ENCODE data around the gene JSRP1.

The JSRP1 gene

DNA sequence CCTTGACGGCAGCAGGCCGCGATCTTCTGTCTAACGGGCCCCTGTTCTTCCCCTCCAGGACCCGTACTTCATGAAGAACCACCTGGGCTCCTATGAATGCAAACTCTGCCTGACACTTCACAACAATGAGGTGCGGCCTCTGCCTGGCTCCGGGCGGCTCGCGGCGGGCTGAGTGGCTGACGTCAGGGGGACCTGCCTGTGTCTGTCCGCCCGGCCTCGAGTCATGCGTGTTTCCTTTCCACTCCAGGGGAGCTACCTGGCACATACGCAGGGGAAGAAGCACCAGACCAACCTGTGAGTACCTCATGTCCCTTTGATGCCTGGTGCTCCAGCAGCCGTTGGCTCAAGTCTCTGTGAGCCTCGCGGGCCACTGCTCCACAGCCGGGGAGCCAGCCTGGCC lies 11.7 kb downstream of the JSRP1 start:
- in situ Hi-C loops (cut with HindIII; ENCODE audit: low pct_ligation_motif_present, low sequenced_read_pairs): no loop called here
- Histone ChIP-seq H3K27ac (no peak overlapping the region), H3K4me3 (ENCODE audit: low read depth, low read length) (no peak overlapping the region), H3K36me3 (replicated peaks) (peaks cover 55% of the 10 kb centered on the region), H3K27me3 (replicated peaks) (no peaks in the 10 kb centered on the region)
- no peak for DNase-seq
- TF ChIP-seq, protein P1, sequence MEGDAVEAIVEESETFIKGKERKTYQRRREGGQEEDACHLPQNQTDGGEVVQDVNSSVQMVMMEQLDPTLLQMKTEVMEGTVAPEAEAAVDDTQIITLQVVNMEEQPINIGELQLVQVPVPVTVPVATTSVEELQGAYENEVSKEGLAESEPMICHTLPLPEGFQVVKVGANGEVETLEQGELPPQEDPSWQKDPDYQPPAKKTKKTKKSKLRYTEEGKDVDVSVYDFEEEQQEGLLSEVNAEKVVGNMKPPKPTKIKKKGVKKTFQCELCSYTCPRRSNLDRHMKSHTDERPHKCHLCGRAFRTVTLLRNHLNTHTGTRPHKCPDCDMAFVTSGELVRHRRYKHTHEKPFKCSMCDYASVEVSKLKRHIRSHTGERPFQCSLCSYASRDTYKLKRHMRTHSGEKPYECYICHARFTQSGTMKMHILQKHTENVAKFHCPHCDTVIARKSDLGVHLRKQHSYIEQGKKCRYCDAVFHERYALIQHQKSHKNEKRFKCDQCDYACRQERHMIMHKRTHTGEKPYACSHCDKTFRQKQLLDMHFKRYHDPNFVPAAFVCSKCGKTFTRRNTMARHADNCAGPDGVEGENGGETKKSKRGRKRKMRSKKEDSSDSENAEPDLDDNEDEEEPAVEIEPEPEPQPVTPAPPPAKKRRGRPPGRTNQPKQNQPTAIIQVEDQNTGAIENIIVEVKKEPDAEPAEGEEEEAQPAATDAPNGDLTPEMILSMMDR (IDR thresholded peaks at IDR 0.05; ENCODE audit: low read depth, low read length, missing control alignments): no peak

DNA sequence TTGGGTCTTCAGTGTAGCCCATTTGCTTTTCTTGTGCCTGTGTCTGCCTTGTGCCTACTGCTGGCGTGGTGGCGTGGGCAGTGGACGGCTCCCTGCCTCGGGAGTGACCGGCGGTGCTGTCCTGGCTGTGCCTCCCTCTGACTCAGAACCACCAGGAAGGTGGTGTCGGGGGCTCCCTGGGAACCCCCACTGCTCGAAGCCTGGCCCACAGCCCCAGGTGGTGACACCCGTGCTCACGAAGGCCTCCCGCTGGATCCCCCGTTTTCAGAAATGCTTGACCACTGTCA lies 12.1 kb downstream of the JSRP1 start:
- no peaks in the 10 kb centered on the region for H3K27me3 ChIP-seq (replicated peaks)
- peaks cover 55% of the 10 kb centered on the region for H3K36me3 ChIP-seq (replicated peaks)
- DNase-seq: no peak
- no peak overlapping the region for H3K27ac ChIP-seq
- no peak overlapping the region for H3K4me3 ChIP-seq (ENCODE audit: low read depth, low read length)
- TF ChIP-seq, protein P1 (IDR thresholded peaks at IDR 0.05; ENCODE audit: low read depth, low read length, missing control alignments): no peak
- in situ Hi-C loops (cut with HindIII; ENCODE audit: low pct_ligation_motif_present, low sequenced_read_pairs): no loop called here

DNA sequence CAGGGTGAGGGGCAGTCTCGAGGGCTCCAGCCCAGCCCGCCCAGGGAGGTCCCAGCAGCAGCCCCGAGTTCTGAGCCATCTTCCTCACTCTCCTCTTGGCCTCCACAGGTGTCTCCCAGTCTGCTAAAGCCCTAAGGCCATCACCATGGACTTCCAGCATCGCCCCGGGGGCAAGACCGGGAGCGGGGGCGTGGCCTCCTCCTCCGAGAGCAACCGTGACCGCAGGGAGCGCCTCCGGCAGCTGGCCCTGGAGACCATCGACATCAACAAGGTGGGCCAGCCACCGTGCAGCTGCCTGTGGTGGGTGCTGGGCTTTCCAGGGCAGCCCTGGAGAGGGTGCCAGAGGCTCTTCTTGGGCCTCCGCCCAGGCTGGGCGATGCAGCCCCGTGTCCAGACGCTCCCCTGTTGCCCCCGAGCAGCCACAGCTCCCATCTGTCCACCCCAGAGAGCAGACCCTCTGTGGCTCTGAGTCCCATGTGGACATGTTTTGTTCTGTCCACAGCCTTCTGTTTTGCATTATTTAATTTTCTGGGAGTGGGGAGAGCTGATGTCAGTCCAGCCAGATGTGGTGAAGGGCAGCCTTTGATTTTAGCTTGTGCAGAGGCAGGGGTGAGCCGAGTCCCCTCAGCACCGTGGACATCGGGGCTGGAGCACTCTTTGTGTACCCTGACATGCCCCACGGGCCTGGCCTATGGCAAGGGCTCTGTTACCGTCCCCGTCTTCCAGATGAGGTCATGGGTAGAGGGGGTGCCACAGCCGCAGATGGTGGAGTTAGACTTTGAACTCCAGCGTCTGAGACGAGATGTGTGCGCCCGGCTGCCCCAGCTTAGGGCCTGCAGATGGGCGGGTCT lies 12.7 kb downstream of the JSRP1 start:
- H3K27me3 ChIP-seq (replicated peaks): no peaks in the 10 kb centered on the region
- in situ Hi-C loops (cut with HindIII; ENCODE audit: low pct_ligation_motif_present, low sequenced_read_pairs): no loop called here
- no peak for DNase-seq
- TF ChIP-seq, protein P1 (IDR thresholded peaks at IDR 0.05; ENCODE audit: low read depth, low read length, missing control alignments): no peak
- peaks cover 51% of the 10 kb centered on the region for H3K36me3 ChIP-seq (replicated peaks)
- H3K4me3 ChIP-seq (ENCODE audit: low read depth, low read length): no peak overlapping the region
- H3K27ac ChIP-seq: no peak overlapping the region

DNA sequence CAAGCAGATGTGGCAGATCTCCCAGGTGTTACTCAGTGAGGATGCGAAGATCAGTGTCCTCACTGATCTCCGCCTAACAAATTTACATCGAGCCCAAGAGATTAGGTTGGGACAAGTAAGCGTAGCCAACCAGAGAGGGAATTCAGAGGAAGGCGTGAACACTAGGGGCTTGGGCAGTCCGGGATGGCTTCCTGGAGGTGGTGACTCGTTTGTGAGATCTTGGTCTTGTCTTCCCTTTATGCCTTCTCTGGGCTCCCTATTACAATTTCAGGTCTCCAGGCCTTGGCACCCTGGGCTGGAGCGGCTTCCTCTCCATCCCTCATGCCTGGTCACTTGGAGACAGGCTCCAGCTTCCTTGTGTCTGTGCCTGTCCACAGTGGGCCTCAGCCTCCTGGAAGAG lies 13.4 kb downstream of the JSRP1 start:
- no peak overlapping the region for H3K4me3 ChIP-seq (ENCODE audit: low read depth, low read length)
- in situ Hi-C loops (cut with HindIII; ENCODE audit: low pct_ligation_motif_present, low sequenced_read_pairs): no loop called here
- H3K27me3 ChIP-seq (replicated peaks): no peaks in the 10 kb centered on the region
- TF ChIP-seq, protein P1 (IDR thresholded peaks at IDR 0.05; ENCODE audit: low read depth, low read length, missing control alignments): no peak
- no peak overlapping the region for H3K27ac ChIP-seq
- H3K36me3 ChIP-seq (replicated peaks): peaks cover 51% of the 10 kb centered on the region
- DNase-seq: no peak

DNA sequence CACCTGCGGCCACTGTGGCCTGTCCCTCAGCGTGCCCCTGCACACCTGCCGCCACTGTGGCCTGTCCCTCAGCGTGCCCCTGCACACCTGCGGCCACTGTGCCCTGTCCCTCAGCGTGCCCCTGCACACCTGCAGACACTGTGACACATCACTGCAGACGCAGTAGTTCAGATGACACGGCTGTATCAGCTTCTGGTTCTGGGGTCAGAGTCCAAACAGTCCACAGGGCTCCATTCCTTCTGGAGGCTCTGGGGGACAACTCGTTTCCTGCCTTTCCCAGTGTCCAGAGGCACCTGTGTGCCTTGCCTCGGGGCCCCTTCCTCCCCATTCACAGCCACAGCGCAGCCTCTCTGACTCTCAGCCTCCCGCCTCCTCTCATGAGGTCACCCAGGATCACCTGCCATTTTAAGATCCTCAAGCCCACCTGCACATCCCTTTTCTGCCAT lies 14.1 kb downstream of the JSRP1 start:
- no peak for DNase-seq
- in situ Hi-C loops (cut with HindIII; ENCODE audit: low pct_ligation_motif_present, low sequenced_read_pairs): no loop called here
- Histone ChIP-seq H3K4me3 (ENCODE audit: low read depth, low read length) (no peak overlapping the region), H3K27me3 (replicated peaks) (no peaks in the 10 kb centered on the region), H3K27ac (no peak overlapping the region), H3K36me3 (replicated peaks) (peaks cover 45% of the 10 kb centered on the region)
- TF ChIP-seq, protein P1 (IDR thresholded peaks at IDR 0.05; ENCODE audit: low read depth, low read length, missing control alignments): no peak
